Fibroblast of skin of scalp (primary cell): ENCODE data around the gene SLC9A9. TPM values are rescaled to one million over a fixed set of nuclear protein-coding genes. Genes with fewer than 3 reads are reported as not detected.
"Not testable (repeated sequence)": the region's sequence is repeated elsewhere in the genome, so short reads cannot be mapped to it uniquely, and the experiment has no call there.

Source experiments
- DNase-seq: peaks from one replicate; pipeline ENCODE4 v3.0.0-alpha.2; 2013
- polyA plus RNA-seq, 2 experiments: library from polyadenylated mRNA; unstranded; fragments of 120-200 nt; gene quantifications; one replicate each; pipeline ENCODE4 v1.2.1, GENCODE V29; 2013; ENCODE audit not compliant: insufficient read length in 2 of 2

The SLC9A9 gene
- polyA plus RNA-seq (2013, experiment 1 of 2; ENCODE audit: insufficient read length): 2.0 TPM
- 2.7 TPM for polyA plus RNA-seq (2013, experiment 2 of 2; ENCODE audit: insufficient read length)

GRCh38 chr3:143847787-143848631, at the start of gene SLC9A9:
Gene SLC9A9 (minus strand): TSS chr3:143848468. CDS start chr3:143848322, 146 bp downstream.
- peak; percentile 76 for DNase-seq

DNA sequence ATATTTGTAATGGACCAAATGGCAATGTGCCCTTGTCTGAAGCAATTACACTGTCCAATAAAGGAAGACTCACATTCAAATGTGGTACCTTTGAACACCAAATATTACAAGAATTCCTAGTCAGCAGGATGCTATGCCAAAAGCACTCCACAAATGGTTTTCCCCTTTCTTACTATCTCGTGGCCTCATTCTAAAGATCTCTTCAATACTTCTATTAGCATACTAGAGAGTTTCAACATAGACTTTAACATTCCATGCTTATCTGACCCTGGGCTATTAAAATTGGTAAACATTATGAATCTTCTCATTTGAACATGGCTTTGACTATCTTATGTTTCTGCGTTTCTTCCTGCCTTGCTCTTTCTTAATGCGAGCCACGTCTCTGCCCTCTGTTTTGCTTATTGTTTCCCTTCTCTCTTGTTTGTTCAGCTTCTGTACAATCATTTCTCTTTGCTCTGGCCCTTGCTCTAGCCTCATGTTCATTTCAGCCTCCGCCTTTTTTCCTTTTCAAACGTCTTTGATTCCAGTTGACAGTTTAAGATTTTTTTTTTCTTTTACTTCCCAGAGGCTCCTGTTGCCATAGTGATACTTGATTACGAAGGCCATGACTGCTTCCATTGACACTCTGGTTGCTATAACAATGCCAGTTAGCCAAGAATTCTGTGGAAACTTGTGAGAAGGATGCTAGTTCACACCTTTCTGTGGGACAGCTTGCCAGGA, 49.5 kb upstream of the SLC9A9 start:
- peak; percentile 54 for DNase-seq

- DNase-seq: no peak
Measured at GRCh38 chr3:143896486-143896885, 48.2 kb upstream of the SLC9A9 start.

DNA sequence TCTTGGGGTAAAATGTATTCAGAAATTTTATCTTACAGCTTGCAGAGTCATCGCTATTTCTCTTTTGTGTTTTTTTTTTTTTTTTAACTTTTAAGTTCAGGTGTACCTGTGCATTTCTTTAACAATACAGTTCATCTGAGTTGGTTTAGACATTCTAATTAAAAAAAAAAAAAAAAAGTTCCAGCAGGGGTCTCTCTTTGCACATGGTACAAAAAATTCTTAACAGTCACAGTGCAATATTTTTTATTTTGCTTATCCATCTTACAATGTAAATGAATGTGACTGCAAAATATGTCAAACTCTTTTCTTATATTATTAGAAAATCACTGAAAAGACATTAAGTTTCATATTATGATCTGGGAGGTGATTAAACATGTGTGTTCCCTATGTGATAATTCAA, 47.5 kb upstream of the SLC9A9 start:
- peak; percentile 22 for DNase-seq

DNA sequence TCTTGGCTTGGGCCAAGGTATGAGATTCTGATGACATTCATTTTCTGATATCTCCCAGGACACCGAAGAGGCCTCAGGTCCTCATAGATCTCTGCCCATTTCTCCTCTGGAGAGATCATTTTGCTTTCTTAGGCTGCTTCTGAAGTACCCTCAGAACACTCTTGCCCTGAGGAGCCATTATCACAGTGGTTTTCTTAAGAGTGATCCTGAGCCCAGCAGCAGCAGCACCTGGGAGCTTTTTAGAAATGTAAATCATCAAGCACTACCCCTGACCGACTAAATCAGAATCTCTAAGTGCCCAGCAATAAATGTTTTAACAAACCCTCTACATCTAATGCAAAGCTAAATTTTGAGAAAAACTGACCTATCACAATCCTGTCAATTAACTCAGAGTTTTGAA, 40.6 kb upstream of the SLC9A9 start:
- DNase-seq: no peak

- DNase-seq: no peak
Measured at GRCh38 chr3:143888166-143888565, 39.9 kb upstream of the SLC9A9 start.

DNA sequence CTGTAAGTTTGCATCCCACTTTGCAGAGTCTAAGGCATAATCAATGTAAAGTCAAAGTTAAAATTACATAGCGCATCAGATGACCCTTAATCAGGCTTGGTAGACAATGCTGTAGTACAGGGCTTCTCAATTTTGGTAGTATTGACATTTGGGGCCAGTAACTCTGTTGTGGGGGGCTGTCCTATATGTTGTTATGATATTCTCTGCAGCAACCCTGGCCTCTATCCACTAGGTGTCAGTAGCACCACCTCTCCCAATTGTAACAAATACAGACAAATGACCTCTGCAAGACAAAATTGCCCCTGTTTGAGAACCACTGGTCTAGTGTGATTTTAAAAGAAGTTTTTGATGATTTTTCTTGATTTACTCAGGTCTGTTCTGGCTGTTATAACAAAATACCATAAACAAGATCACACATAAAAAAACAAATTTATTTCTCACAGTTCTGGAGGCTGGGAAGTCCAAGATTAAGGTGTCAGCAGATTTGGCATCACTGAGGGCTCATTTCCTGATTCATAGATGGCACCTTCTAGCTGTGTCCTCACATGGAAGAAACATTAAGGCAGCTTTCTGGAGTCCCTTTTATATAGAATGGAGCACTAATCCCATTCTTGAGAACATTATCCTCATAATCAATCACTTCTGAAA, 37.6 kb upstream of the SLC9A9 start:
- DNase-seq: peak; percentile 46

DNA sequence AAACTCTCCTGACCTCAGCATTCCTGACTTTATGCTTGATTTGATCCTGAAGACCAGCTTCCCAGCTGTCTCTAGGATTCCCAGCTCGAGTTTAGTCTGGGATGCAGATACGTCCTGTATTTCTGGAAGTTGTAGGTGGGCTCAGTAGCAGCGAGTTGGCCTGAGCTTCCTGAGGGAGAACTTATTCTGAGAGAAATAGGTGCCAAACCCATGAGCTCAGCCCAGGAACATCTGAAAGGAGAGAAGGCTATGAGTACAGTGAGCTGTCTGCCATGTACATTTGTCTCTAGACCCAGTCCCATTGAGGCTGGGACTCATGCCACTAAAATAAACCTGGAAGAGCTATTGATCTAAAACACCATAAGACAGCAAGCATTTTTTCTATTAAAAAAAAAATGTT, 36.6 kb upstream of the SLC9A9 start:
- no peak for DNase-seq

GRCh38 chr3:143883151-143883550, 34.9 kb upstream of the SLC9A9 start:
- DNase-seq: no peak

- DNase-seq: no peak
Measured at GRCh38 chr3:143881095-143881494, 32.8 kb upstream of the SLC9A9 start.

DNA sequence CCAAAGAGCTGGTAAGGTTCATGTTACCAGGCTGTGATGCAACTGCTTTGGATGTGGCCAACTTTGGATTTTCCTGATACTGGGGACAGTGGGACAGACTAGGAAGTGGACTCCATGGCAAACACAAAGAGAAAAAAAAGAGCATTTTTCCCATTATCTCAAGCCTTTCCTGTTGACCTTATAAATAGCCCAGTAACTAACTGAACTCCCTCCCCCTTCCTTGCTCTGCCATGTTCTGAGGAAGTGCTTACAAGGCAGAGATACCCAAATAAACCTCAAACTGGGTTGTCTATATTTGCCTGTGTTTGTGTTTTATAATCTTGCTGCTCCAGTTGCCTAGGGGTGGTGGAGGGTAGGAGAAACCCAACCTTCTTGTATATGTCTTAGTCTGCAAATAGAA, 27.3 kb upstream of the SLC9A9 start:
- no peak for DNase-seq

GRCh38 chr3:143873553-143873952, 25.3 kb upstream of the SLC9A9 start:
- not testable (repeated sequence) for DNase-seq

- DNase-seq: no peak
Measured at GRCh38 chr3:143865302-143865701, 17.0 kb upstream of the SLC9A9 start.

DNA sequence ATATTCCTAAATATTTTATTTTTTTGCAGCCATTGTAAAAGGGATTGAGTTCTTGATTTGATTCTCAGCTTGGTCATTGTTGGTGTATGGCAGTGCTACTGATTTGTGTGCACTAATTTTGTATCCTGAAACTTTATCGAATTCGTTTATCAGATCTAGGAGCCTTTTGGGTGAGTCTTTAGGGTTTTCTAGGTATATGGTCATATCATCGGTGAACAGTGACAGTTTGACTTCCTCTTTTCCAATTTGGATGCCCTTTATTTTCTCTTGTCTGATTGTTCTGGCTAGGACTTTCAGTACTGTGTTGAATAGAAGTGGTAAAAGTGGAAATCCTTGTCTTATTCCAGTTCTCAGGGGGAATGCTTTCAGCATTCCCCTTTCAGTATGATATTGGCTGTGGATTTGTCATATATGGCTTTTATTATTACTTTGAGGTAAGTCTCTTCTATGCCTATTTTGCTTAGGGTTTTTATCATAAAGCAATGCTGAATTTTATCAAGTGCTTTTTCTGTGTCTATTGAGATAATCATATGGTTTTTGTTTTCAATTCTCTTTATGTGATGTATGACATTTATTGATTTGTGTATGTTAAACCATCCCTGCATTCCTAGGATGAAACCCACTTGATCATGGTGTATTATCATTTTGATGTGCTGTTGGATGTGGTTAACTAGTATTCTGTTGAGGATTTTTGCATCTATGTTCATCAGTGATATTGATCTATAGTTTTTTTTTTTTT, 11.4 kb upstream of the SLC9A9 start:
- no peak for DNase-seq

GRCh38 chr3:143856252-143856970, 8.1 kb upstream of the SLC9A9 start:
- DNase-seq: no peak

GRCh38 chr3:143855183-143855582, 6.9 kb upstream of the SLC9A9 start:
- no peak for DNase-seq

DNA sequence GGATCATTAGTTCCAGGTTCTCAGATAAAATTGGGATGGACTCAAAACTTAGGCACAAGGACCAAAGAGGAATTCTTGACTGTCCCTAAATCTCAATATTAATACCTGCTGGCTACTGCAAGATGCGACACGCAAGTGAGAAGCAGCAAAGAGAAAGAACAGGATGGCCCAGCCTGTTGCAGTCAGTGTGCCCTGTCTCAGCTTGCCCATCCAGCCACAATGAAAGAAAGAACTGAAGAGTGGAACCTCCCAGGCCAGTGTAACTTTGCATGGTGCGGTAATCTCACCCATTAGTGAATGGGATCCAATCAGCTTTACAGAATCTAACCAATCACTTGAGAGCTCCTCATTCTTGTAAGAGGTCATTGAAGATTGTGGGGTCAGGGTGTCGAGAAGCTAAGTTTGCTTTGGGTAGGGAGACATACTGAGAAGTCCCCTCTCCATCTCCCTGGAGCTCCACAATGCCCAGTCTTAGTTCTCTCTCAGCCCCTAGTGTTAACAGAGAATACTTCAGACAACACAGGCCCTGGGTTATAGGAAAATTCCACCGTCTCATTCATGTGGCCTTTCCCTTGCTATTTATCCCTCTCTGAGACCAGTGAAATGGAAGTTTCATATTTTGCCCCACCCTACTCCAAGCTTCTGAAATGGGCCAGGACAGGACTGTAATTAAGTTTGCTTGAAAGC, 3.2 kb upstream of the SLC9A9 start:
- DNase-seq: no peak

- DNase-seq: no peak
Measured at GRCh38 chr3:143850877-143851276, 2.6 kb upstream of the SLC9A9 start.

GRCh38 chr3:143849854-143850549, 1.7 kb upstream of the SLC9A9 start:
- peak; percentile 77 for DNase-seq

DNA sequence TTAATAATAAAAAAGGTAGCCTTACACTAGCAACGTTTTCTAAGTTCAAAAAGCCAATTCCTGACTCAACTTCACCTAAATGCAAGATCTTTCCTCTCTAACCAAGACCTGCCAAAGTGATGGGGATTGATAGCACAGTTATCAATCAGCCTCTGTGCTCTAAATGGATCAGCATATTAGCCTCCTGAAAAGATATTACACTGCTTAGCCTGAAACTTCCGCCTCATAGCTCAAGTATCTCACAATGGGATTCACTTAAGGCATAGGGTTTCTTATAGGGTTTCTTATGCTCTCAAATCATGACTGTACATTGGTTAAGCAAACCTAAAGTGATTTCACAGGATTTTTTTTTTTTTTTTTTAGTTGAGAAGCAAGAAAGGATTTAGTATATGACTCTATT, 436 bp upstream of the SLC9A9 start:
- DNase-seq: no peak

- DNase-seq: no peak
Measured at GRCh38 chr3:143843587-143843986, 4.7 kb downstream of the SLC9A9 start.
